SU-DHL-6 (cell line): ENCODE data around the gene CPNE8.

Experiments used
- EZH2phosphoT487 ChIP-seq: fragments of 200-600 bp; sonication (generic), shearing (Covaris generic); conservative IDR thresholded peaks from 2 replicates; pipeline ENCODE4 v1.6.1; 2018; ENCODE audit warnings: mild to moderate bottlenecking, antibody characterized with exemption, low read length, moderate library complexity, mixed read lengths
- TF ChIP-seq, protein P1 (sequence below): fragments of 200-600 bp; sonication (generic); IDR thresholded peaks from one replicate; pipeline ENCODE4 v1.5.1; 2017; ENCODE audit warnings: antibody characterized with exemption, mild to moderate bottlenecking, low read length, moderate library complexity; ENCODE audit not compliant: insufficient read depth, poor library complexity, severe bottlenecking

GRCh38 chr12:38713294-38713693, 192.1 kb downstream of the CPNE8 start:
- TF ChIP-seq, protein P1, sequence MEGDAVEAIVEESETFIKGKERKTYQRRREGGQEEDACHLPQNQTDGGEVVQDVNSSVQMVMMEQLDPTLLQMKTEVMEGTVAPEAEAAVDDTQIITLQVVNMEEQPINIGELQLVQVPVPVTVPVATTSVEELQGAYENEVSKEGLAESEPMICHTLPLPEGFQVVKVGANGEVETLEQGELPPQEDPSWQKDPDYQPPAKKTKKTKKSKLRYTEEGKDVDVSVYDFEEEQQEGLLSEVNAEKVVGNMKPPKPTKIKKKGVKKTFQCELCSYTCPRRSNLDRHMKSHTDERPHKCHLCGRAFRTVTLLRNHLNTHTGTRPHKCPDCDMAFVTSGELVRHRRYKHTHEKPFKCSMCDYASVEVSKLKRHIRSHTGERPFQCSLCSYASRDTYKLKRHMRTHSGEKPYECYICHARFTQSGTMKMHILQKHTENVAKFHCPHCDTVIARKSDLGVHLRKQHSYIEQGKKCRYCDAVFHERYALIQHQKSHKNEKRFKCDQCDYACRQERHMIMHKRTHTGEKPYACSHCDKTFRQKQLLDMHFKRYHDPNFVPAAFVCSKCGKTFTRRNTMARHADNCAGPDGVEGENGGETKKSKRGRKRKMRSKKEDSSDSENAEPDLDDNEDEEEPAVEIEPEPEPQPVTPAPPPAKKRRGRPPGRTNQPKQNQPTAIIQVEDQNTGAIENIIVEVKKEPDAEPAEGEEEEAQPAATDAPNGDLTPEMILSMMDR, result no peak
- no peak for TF ChIP-seq EZH2phosphoT487
